Measurements from ENCODE around the gene PARVB. TPM values are rescaled to one million over a fixed set of nuclear protein-coding genes. Genes with fewer than 3 reads are reported as not detected.

PARVB gene
- total RNA-seq, 6 experiments from 2014 or later, result 36.5 to 44.2 (median 38.9) TPM

GRCh38 chr22:44215287-44215686 lies 191.2 kb downstream of the PARVB start:
- H3K27ac Mint-ChIP-seq, result no peak overlapping the region
- H3K4me3 Mint-ChIP-seq, result no peak overlapping the region
- no peaks in the 10 kb centered on the region for H3K36me3 Mint-ChIP-seq (ENCODE audit: low read depth)
- TF ChIP-seq CTCF (IDR thresholded peaks at IDR 0.05), result no peak
- no peak for DNase-seq
- peaks cover 22% of the 10 kb centered on the region for H3K27me3 Mint-ChIP-seq (ENCODE audit: insufficient read depth)
- H3K4me1 Mint-ChIP-seq (ENCODE audit: low read depth), result peaks cover 12% of the 10 kb centered on the region; the same call in 1 of the 2 replicates
- H3K9me3 Mint-ChIP-seq, result no peaks in the 10 kb centered on the region

GRCh38 chr22:44217346-44217745 lies 193.2 kb downstream of the PARVB start:
- Mint-ChIP-seq H3K27ac (no peak overlapping the region), H3K9me3 (no peaks in the 10 kb centered on the region), H3K4me1 (ENCODE audit: low read depth) (no peaks in the 10 kb centered on the region), H3K27me3 (ENCODE audit: insufficient read depth) (peaks cover 21% of the 10 kb centered on the region), H3K4me3 (no peak overlapping the region), H3K36me3 (ENCODE audit: low read depth) (no peaks in the 10 kb centered on the region)
- no peak for TF ChIP-seq CTCF (IDR thresholded peaks at IDR 0.05)
- no peak for DNase-seq

- DNase-seq, result no peak
- no peak overlapping the region for H3K27ac Mint-ChIP-seq
- no peak for TF ChIP-seq CTCF (IDR thresholded peaks at IDR 0.05)
- H3K36me3 Mint-ChIP-seq (ENCODE audit: low read depth), result no peaks in the 10 kb centered on the region
- H3K9me3 Mint-ChIP-seq, result no peaks in the 10 kb centered on the region
- no peak overlapping the region for H3K4me3 Mint-ChIP-seq
- H3K27me3 Mint-ChIP-seq (ENCODE audit: insufficient read depth), result peaks cover 21% of the 10 kb centered on the region
- no peaks in the 10 kb centered on the region for H3K4me1 Mint-ChIP-seq (ENCODE audit: low read depth)
Observed at GRCh38 chr22:44218071-44218470, 194.0 kb downstream of the PARVB start.

- no peak for DNase-seq
- no peak overlapping the region for H3K27ac Mint-ChIP-seq
- H3K27me3 Mint-ChIP-seq (ENCODE audit: insufficient read depth), result peaks cover 25% of the 10 kb centered on the region
- no peak for TF ChIP-seq CTCF (IDR thresholded peaks at IDR 0.05)
- no peaks in the 10 kb centered on the region for H3K4me1 Mint-ChIP-seq (ENCODE audit: low read depth)
- no peaks in the 10 kb centered on the region for H3K9me3 Mint-ChIP-seq
- H3K36me3 Mint-ChIP-seq (ENCODE audit: low read depth), result no peaks in the 10 kb centered on the region
- H3K4me3 Mint-ChIP-seq, result no peak overlapping the region
Observed at GRCh38 chr22:44219101-44219870, 195.2 kb downstream of the PARVB start.

- no peak for TF ChIP-seq CTCF (IDR thresholded peaks at IDR 0.05)
- Mint-ChIP-seq H3K9me3 (no peaks in the 10 kb centered on the region), H3K36me3 (ENCODE audit: low read depth) (no peaks in the 10 kb centered on the region), H3K4me3 (no peak overlapping the region), H3K4me1 (ENCODE audit: low read depth) (no peaks in the 10 kb centered on the region), H3K27me3 (ENCODE audit: insufficient read depth) (peaks cover 28% of the 10 kb centered on the region), H3K27ac (no peak overlapping the region)
- DNase-seq, result no peak
Observed at GRCh38 chr22:44220727-44221680, 196.9 kb downstream of the PARVB start.

Data from HFFc6 (cell line).